ENCODE measurements around the gene ZMYM1.
"Not testable (repeated sequence)": the region's sequence is repeated elsewhere in the genome, so short reads cannot be mapped to it uniquely, and the experiment has no call there.

- not testable (repeated sequence) for TF ChIP-seq CTCF (IDR thresholded peaks at IDR 0.05); REST (IDR thresholded peaks at IDR 0.05; ENCODE audit: insufficient read depth in 1 of 2, low read depth in 2 of 2, low read length in 1 of 2)
These were observed 58.4 kb downstream of the ZMYM1 start for GRCh38 chr1:35137590-35137989.

All from Panc1 (cell line).